GM19463 (cell line): ENCODE data around the gene TDRKH.
"Not testable (repeated sequence)": the region's sequence is repeated elsewhere in the genome, so short reads cannot be mapped to it uniquely, and the experiment has no call there.

ENCODE experiments used
- ATAC-seq: cut with Tn5 transposase; IDR thresholded peaks from one replicate; pipeline ENCODE4 v1.9.1; 2021; ENCODE audit warnings: mild to moderate bottlenecking, moderate library complexity; ENCODE audit not compliant: unreplicated experiment

TDRKH gene

GRCh38 chr1:151803164-151803563 lies 12.9 kb upstream of the TDRKH start:
- ATAC-seq: no peak

GRCh38 chr1:151802372-151802771 lies 12.1 kb upstream of the TDRKH start:
- no peak for ATAC-seq

GRCh38 chr1:151801846-151802245 lies 11.5 kb upstream of the TDRKH start:
- no peak for ATAC-seq

- ATAC-seq: no peak
These were observed 11.1 kb upstream of the TDRKH start for GRCh38 chr1:151801310-151801820.

GRCh38 chr1:151800830-151801229 lies 10.5 kb upstream of the TDRKH start:
- no peak for ATAC-seq

- no peak for ATAC-seq
These were observed 9.1 kb upstream of the TDRKH start for GRCh38 chr1:151799179-151800022.

- ATAC-seq: no peak
These were observed 8.3 kb upstream of the TDRKH start for GRCh38 chr1:151798571-151798970.

- ATAC-seq: no peak
These were observed 796 bp upstream of the TDRKH start for GRCh38 chr1:151790940-151791651.

- no peak for ATAC-seq
These were observed 2.6 kb downstream of the TDRKH start for GRCh38 chr1:151787689-151788088.

GRCh38 chr1:151783796-151784195 lies 6.5 kb downstream of the TDRKH start:
- ATAC-seq: no peak

- ATAC-seq: no peak
These were observed 7.6 kb downstream of the TDRKH start for GRCh38 chr1:151782741-151783140.

- not testable (repeated sequence) for ATAC-seq
These were observed 8.3 kb downstream of the TDRKH start for GRCh38 chr1:151782026-151782425.

- ATAC-seq: not testable (repeated sequence)
These were observed 9.6 kb downstream of the TDRKH start for GRCh38 chr1:151780736-151781135.

- ATAC-seq: no peak
These were observed 10.4 kb downstream of the TDRKH start for GRCh38 chr1:151779852-151780251.

- no peak for ATAC-seq
These were observed 13.0 kb downstream of the TDRKH start for GRCh38 chr1:151777317-151777716.

- no peak for ATAC-seq
These were observed 13.6 kb downstream of the TDRKH start for GRCh38 chr1:151776665-151777062.

GRCh38 chr1:151775894-151776664 lies 14.2 kb downstream of the TDRKH start:
- ATAC-seq: no peak

GRCh38 chr1:151774256-151774922 lies 15.9 kb downstream of the TDRKH start:
- ATAC-seq: no peak

- no peak for ATAC-seq
These were observed 16.6 kb downstream of the TDRKH start for GRCh38 chr1:151773702-151774101.

GRCh38 chr1:151769270-151769669 lies 21.0 kb downstream of the TDRKH start:
- not testable (repeated sequence) for ATAC-seq
